ENCODE measurements around the gene FBXO36. TPM values are rescaled to one million over a fixed set of nuclear protein-coding genes. Genes with fewer than 3 reads are reported as not detected.

The FBXO36 gene
- total RNA-seq, 6 experiments from 2014 or later: 1.3 to 2.9 (median 2.4) TPM

GRCh38 chr2:229903037-229903436, 19.3 kb upstream of the FBXO36 start:
- no peaks in the 10 kb centered on the region for H3K9me3 Mint-ChIP-seq
- no peaks in the 10 kb centered on the region; the same call in 1 of the 2 replicates for H3K27me3 Mint-ChIP-seq (ENCODE audit: insufficient read depth)
- H3K27ac Mint-ChIP-seq: no peak overlapping the region
- no peak for DNase-seq
- TF ChIP-seq, protein P1, sequence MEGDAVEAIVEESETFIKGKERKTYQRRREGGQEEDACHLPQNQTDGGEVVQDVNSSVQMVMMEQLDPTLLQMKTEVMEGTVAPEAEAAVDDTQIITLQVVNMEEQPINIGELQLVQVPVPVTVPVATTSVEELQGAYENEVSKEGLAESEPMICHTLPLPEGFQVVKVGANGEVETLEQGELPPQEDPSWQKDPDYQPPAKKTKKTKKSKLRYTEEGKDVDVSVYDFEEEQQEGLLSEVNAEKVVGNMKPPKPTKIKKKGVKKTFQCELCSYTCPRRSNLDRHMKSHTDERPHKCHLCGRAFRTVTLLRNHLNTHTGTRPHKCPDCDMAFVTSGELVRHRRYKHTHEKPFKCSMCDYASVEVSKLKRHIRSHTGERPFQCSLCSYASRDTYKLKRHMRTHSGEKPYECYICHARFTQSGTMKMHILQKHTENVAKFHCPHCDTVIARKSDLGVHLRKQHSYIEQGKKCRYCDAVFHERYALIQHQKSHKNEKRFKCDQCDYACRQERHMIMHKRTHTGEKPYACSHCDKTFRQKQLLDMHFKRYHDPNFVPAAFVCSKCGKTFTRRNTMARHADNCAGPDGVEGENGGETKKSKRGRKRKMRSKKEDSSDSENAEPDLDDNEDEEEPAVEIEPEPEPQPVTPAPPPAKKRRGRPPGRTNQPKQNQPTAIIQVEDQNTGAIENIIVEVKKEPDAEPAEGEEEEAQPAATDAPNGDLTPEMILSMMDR (IDR thresholded peaks at IDR 0.05): no peak
- peaks cover 20% of the 10 kb centered on the region for H3K36me3 Mint-ChIP-seq (ENCODE audit: low read depth)
- H3K4me1 Mint-ChIP-seq (ENCODE audit: low read depth): peaks cover 33% of the 10 kb centered on the region
- no peak overlapping the region for H3K4me3 Mint-ChIP-seq

- TF ChIP-seq, protein P1 (IDR thresholded peaks at IDR 0.05): no peak
- H3K27me3 Mint-ChIP-seq (ENCODE audit: insufficient read depth): no peaks in the 10 kb centered on the region; the same call in 1 of the 2 replicates
Observed at GRCh38 chr2:229905601-229906000, 16.7 kb upstream of the FBXO36 start.

GRCh38 chr2:229909090-229909489, 13.2 kb upstream of the FBXO36 start:
- no peak for DNase-seq
- peaks cover 6% of the 10 kb centered on the region for H3K36me3 Mint-ChIP-seq (ENCODE audit: low read depth)
- H3K27me3 Mint-ChIP-seq (ENCODE audit: insufficient read depth): no peaks in the 10 kb centered on the region; the same call in 1 of the 2 replicates
- peak overlapping the region; percentile 69 for H3K27ac Mint-ChIP-seq
- TF ChIP-seq, protein P1 (IDR thresholded peaks at IDR 0.05): no peak
- no peak overlapping the region for H3K4me3 Mint-ChIP-seq
- H3K9me3 Mint-ChIP-seq: no peaks in the 10 kb centered on the region
- H3K4me1 Mint-ChIP-seq (ENCODE audit: low read depth): peaks cover 39% of the 10 kb centered on the region

More at GRCh38 chr2:229905601-229906000, 16.7 kb upstream of the FBXO36 start:
- Mint-ChIP-seq H3K27ac (no peak overlapping the region), H3K36me3 (ENCODE audit: low read depth) (peaks cover 12% of the 10 kb centered on the region), H3K4me1 (ENCODE audit: low read depth) (peaks cover 38% of the 10 kb centered on the region), H3K9me3 (no peaks in the 10 kb centered on the region), H3K4me3 (no peak overlapping the region)
- DNase-seq: no peak

DNA sequence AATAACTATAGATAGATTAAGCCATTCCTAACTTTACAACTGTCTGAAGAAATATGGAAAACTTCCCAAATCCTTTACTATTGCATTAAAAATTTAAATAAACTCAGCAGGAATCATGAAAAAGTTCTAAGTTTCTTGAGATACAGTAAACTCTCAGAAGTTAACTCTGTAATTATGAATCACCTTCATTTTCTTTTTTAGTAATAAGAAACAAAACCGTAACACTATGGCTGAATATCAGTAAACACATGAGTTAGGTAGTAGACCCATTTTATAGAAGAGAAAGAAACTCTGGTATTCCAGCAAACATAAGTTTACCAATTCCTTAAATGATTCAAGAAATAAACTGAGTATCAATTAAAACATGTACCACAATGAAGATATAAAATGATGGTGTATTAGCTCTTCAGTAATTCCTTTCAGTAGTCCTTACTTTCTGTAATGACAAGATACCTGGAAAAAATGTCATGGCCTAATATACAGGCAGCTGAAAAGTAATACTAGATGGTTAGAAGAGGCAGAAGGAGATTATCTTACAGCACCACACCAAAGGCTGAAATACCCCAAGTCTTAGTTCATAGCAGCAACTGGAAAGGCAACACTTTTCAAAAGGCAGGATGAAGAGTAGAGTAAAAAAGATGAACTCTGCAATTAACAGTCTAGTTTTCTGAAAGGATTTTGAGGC, 12.0 kb upstream of the FBXO36 start:
- peaks cover 45% of the 10 kb centered on the region for H3K4me1 Mint-ChIP-seq (ENCODE audit: low read depth)
- no peaks in the 10 kb centered on the region for H3K9me3 Mint-ChIP-seq
- peaks cover 10% of the 10 kb centered on the region for H3K36me3 Mint-ChIP-seq (ENCODE audit: low read depth)
- TF ChIP-seq, protein P1 (IDR thresholded peaks at IDR 0.05): no peak
- DNase-seq: no peak
- no peak overlapping the region for H3K4me3 Mint-ChIP-seq
- H3K27me3 Mint-ChIP-seq (ENCODE audit: insufficient read depth): no peaks in the 10 kb centered on the region; the same call in 1 of the 2 replicates
- peak overlapping the region; percentile 25 for H3K27ac Mint-ChIP-seq

DNA sequence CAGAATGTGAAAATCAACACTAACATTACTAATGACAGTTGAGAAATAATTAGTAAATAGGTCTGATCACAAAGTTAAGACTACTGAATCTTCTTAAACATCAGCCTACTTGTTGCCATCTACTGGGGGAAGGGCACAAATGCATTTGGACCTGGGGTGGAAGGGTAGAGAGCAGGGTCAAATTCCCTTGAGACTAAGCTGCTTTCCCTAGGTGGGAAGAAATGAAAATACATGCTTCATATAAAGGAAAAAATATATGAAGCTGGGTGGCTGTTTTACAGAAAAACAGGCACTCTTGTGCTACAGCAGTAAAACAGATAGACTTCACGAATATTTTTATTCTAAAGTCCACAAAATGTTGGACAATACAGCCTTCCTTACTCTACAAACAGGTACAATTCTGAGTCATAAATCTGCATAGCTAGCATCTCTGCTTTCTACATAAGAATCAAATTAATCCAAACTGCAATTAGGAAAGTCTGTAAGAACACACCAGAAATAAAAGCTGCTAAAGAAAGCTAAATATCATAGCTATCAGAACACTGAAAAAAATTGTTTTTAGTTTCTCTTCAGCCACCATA, 11.4 kb upstream of the FBXO36 start:
- peak overlapping the region; percentile 25; the same call in 1 of the 2 replicates for H3K27ac Mint-ChIP-seq
- H3K27me3 Mint-ChIP-seq (ENCODE audit: insufficient read depth): no peaks in the 10 kb centered on the region; the same call in 1 of the 2 replicates
- peaks cover 10% of the 10 kb centered on the region for H3K36me3 Mint-ChIP-seq (ENCODE audit: low read depth)
- no peak overlapping the region for H3K4me3 Mint-ChIP-seq
- H3K4me1 Mint-ChIP-seq (ENCODE audit: low read depth): peaks cover 45% of the 10 kb centered on the region
- TF ChIP-seq, protein P1 (IDR thresholded peaks at IDR 0.05): peak; percentile 39
- H3K9me3 Mint-ChIP-seq: no peaks in the 10 kb centered on the region
- DNase-seq: no peak

Measured in HFFc6 (cell line).